Neural cell (in vitro differentiated cells): ENCODE results near the gene PRDM8. TPM values are rescaled to one million over a fixed set of nuclear protein-coding genes. Genes with fewer than 3 reads are reported as not detected.

Source experiments
- H2AFZ ChIP-seq: fragments of 200-600, 300-800 bp; sonication (generic), shearing (Covaris generic); 2 replicates; pipeline ENCODE4 v1.6.0; 2014; ENCODE audit warnings: low read depth, mild to moderate bottlenecking, antibody characterized with exemption, low read length, moderate library complexity
- H3F3A ChIP-seq: fragments of 200-600 bp; shearing (Covaris generic); 2 replicates; pipeline ENCODE4 v1.6.1; 2016; ENCODE audit warnings: mild to moderate bottlenecking, moderate library complexity, mixed read lengths, antibody characterized with exemption, low read length; ENCODE audit not compliant: insufficient read depth, poor library complexity, severe bottlenecking
- H3K27ac ChIP-seq: fragments of 200-600, 300-800 bp; sonication (generic), shearing (Covaris generic); 2 replicates; pipeline ENCODE4 v1.5.1; 2014; ENCODE audit warnings: mild to moderate bottlenecking, low read length, moderate library complexity
- H3K27me3 ChIP-seq: fragments of 300-800, 200-600 bp; sonication (generic), shearing (Covaris generic); 2 replicates; pipeline ENCODE4 v1.6.0; 2014; ENCODE audit warnings: mild to moderate bottlenecking, low read depth, low read length, moderate library complexity; ENCODE audit not compliant: insufficient read depth
- H3K36me3 ChIP-seq: fragments of 300-800, 200-600 bp; sonication (generic), shearing (Covaris generic); 2 replicates; pipeline ENCODE4 v1.5.1; 2014; ENCODE audit warnings: mild to moderate bottlenecking, antibody characterized with exemption, low read length, moderate library complexity; ENCODE audit not compliant: insufficient read depth
- H3K4me2 ChIP-seq: fragments of 300-800, 200-600 bp; sonication (generic), shearing (Covaris generic); 2 replicates; pipeline ENCODE4 v1.6.0; 2014; ENCODE audit warnings: mild to moderate bottlenecking, low read length
- H3K4me3 ChIP-seq: fragments of 300-800, 200-600 bp; sonication (generic), shearing (Covaris generic); 2 replicates; pipeline ENCODE4 v1.5.1; 2014; ENCODE audit warnings: mild to moderate bottlenecking, low read length, moderate library complexity
- H3K79me2 ChIP-seq: fragments of 200-600 bp; shearing (Covaris generic); replicated peaks from 2 replicates; pipeline ENCODE4 v1.6.0; 2014; ENCODE audit warnings: mild to moderate bottlenecking, low read length, moderate library complexity; ENCODE audit not compliant: insufficient read depth
- H3K9ac ChIP-seq: fragments of 300-800, 200-600 bp; sonication (generic), shearing (Covaris generic); 2 replicates; pipeline ENCODE4 v1.6.1; 2016; ENCODE audit warnings: mild to moderate bottlenecking, low read length, mixed read lengths
- H3K9me2 ChIP-seq: fragments of 200-600 bp; shearing (Covaris generic); 2 replicates; pipeline ENCODE4 v1.6.1; 2016; ENCODE audit warnings: mild to moderate bottlenecking, low read length, mixed read lengths; ENCODE audit not compliant: insufficient read depth
- H3K9me3 ChIP-seq: fragments of 200-600, 300-800 bp; sonication (generic), shearing (Covaris generic); 2 replicates; pipeline ENCODE4 v1.6.1; 2016; ENCODE audit warnings: mild to moderate bottlenecking, mixed run types, low read length, moderate library complexity, mixed read lengths
- H4K20me1 ChIP-seq: fragments of 200-600 bp; shearing (Covaris generic); 2 replicates; pipeline ENCODE4 v1.6.1; 2016; ENCODE audit warnings: mild to moderate bottlenecking, mixed run types; ENCODE audit not compliant: insufficient read depth
- CTCF ChIP-seq: fragments of 450-650 bp; IDR thresholded peaks from 2 replicates; pipeline ENCODE4 v1.5.1; 2014; ENCODE audit warnings: antibody characterized with exemption, mild to moderate bottlenecking, moderate library complexity; ENCODE audit not compliant: poor library complexity, severe bottlenecking
- EP300 ChIP-seq: fragments of 450-650 bp; conservative IDR thresholded peaks from 2 replicates; pipeline ENCODE4 v1.6.1; 2014; ENCODE audit warnings: antibody characterized with exemption, mild to moderate bottlenecking, moderate library complexity; ENCODE audit not compliant: poor library complexity, severe bottlenecking
- MXI1 ChIP-seq: fragments of 450-650 bp; conservative IDR thresholded peaks from 2 replicates; pipeline ENCODE4 v1.6.1; 2014; ENCODE audit warnings: antibody characterized with exemption, mild to moderate bottlenecking; ENCODE audit not compliant: poor library complexity, severe bottlenecking
- POLR2AphosphoS5 ChIP-seq: IDR thresholded peaks from 2 replicates; pipeline ENCODE4 v1.6.1; 2012
- RAD21 ChIP-seq: fragments of 450-650 bp; conservative IDR thresholded peaks from 2 replicates; pipeline ENCODE4 v1.6.1; 2014; ENCODE audit warnings: antibody characterized with exemption, mild to moderate bottlenecking, moderate library complexity
- REST ChIP-seq: IDR thresholded peaks from 2 replicates; pipeline ENCODE4 v1.6.1; 2012; ENCODE audit warnings: borderline replicate concordance
- SMC3 ChIP-seq: fragments of 450-650 bp; conservative IDR thresholded peaks from 2 replicates; pipeline ENCODE4 v1.6.1; 2014; ENCODE audit warnings: antibody characterized with exemption, mild to moderate bottlenecking, moderate library complexity; ENCODE audit not compliant: poor library complexity
- polyA plus RNA-seq: library from polyadenylated mRNA; depleted of rRNA; stranded (reverse); fragments of >200 nt; gene quantifications from 2 replicates; pipeline ENCODE4 v1.2.3, GENCODE V29; 2014

The PRDM8 gene
- polyA plus RNA-seq, 1 donor from 2014 or later: 0.46 TPM

DNA sequence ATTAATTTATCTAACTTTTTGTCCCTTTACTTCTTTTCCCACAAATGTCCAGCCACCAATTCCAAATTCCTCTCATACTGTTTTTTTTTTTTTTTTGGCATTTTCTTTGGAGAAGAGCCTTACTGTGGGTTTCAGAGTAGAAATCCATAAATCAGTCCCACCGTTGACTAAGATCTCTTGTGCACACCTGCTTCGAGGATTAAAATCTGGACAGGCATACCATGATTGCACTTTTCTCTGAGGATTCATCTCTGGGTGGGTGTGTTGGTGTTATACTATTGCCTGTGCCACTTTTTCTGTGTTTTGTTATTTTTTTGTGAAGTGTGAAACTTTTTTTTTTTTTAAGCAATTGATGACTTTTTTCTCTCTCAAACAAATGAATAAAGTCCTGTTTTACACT lies 13.2 kb downstream of the PRDM8 start:
- no peaks in the 10 kb centered on the region for H4K20me1 ChIP-seq
- no peak overlapping the region for H3K27ac ChIP-seq
- peaks cover 63% of the 10 kb centered on the region for H3K27me3 ChIP-seq

GRCh38 chr4:80213117-80213815 lies 16.0 kb downstream of the PRDM8 start:
- Histone ChIP-seq H2AFZ (no peak overlapping the region), H4K20me1 (no peaks in the 10 kb centered on the region), H3K27me3 (peaks cover 51% of the 10 kb centered on the region), H3K36me3 (no peaks in the 10 kb centered on the region), H3K79me2 (no peaks in the 10 kb centered on the region), H3K27ac (no peak overlapping the region), H3K4me2 (no peak overlapping the region), H3K9ac (no peak overlapping the region), H3K4me3 (no peak overlapping the region), H3K9me2 (no peaks in the 10 kb centered on the region), H3F3A (no peaks in the 10 kb centered on the region), H3K9me3 (no peaks in the 10 kb centered on the region)
- no peak for TF ChIP-seq EP300

More for the DNA sequence above, 13.2 kb downstream of the PRDM8 start:
- Histone ChIP-seq H3K9me3 (peaks cover 8% of the 10 kb centered on the region), H3K9ac (no peak overlapping the region), H3K9me2 (no peaks in the 10 kb centered on the region), H3K36me3 (no peaks in the 10 kb centered on the region), H3K4me2 (no peak overlapping the region), H3K79me2 (no peaks in the 10 kb centered on the region), H2AFZ (no peak overlapping the region), H3F3A (no peaks in the 10 kb centered on the region), H3K4me3 (no peak overlapping the region)
- TF ChIP-seq REST (no peak), CTCF (no peak), EP300 (no peak), POLR2AphosphoS5 (no peak), RAD21 (no peak), MXI1 (no peak)

DNA sequence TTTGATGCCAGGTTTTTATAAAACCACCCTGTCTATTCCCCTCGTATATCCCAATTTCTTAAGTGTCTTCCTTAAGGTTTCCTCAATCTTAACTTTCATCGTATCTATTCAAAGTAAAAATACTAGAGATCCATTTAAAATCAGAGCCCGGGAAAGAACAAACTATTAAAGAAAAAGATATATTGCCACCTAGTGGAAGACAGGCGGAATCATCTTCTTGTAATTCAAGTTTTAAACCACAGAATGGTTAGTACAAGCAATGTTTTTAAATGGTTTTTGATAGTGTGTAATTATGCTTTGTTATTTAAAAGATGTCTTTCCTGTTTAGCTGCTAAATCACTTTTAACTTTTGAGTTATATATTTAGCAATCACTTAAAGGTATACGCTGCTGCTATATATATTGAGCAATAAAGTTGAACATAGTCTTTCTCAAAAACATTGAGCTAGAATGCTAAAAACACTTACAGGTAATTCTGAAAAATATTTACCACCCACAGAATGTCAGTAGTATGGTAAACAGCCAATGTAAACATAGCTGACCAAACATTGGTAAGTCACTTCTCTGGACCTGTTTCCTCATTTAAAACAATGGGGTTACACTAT lies 18.2 kb downstream of the PRDM8 start:
- no peaks in the 10 kb centered on the region for H3K36me3 ChIP-seq
- H4K20me1 ChIP-seq: no peaks in the 10 kb centered on the region
- H2AFZ ChIP-seq: no peak overlapping the region
- H3K4me3 ChIP-seq: no peak overlapping the region
- H3K27me3 ChIP-seq: peaks cover 50% of the 10 kb centered on the region
- no peaks in the 10 kb centered on the region for H3K79me2 ChIP-seq
- no peak overlapping the region for H3K9ac ChIP-seq
- H3K9me2 ChIP-seq: no peaks in the 10 kb centered on the region
- no peaks in the 10 kb centered on the region for H3K9me3 ChIP-seq
- no peak overlapping the region for H3K27ac ChIP-seq
- TF ChIP-seq RAD21 (peak; percentile 80), EP300 (no peak), CTCF (peak; percentile 73), SMC3 (peak; percentile 80)
- H3F3A ChIP-seq: no peaks in the 10 kb centered on the region
- H3K4me2 ChIP-seq: no peak overlapping the region
